Stimulated activated CD4-positive, alpha-beta T cell treated with anti-CD3 and anti-CD28 coated beads, TNF-alpha, amount 100 ng/mL, for 1 hour (primary cell): ENCODE data around the gene GTF2B.
"Not testable (repeated sequence)": the region's sequence is repeated elsewhere in the genome, so short reads cannot be mapped to it uniquely, and the experiment has no call there.

Source experiments
- DNase-seq, 3 donors: peaks; one replicate each; pipeline ENCODE4 v3.0.0-alpha.2; 2020; ENCODE audit warnings: low read depth in 3 of 3, low spot score in 1 of 3

GTF2B gene, protein sequence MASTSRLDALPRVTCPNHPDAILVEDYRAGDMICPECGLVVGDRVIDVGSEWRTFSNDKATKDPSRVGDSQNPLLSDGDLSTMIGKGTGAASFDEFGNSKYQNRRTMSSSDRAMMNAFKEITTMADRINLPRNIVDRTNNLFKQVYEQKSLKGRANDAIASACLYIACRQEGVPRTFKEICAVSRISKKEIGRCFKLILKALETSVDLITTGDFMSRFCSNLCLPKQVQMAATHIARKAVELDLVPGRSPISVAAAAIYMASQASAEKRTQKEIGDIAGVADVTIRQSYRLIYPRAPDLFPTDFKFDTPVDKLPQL

GRCh38 chr1:88891318-88891950 lies at the start of gene GTF2B:
TSS of gene GTF2B (minus strand) at chr1:88891567. CDS start at chr1:88891499, 68 bp downstream.
- peak; percentile 80 to 89 (median 82) for DNase-seq

GRCh38 chr1:88938528-88938927 lies 47.2 kb upstream of the GTF2B start:
- DNase-seq, result not testable (repeated sequence)

GRCh38 chr1:88936760-88937342 lies 45.5 kb upstream of the GTF2B start:
- no peak for DNase-seq

GRCh38 chr1:88936223-88936523 lies 44.8 kb upstream of the GTF2B start:
- no peak for DNase-seq

GRCh38 chr1:88935522-88936222 lies 44.3 kb upstream of the GTF2B start:
- peak in 1 of 3 donors; percentile 1 for DNase-seq

DNA sequence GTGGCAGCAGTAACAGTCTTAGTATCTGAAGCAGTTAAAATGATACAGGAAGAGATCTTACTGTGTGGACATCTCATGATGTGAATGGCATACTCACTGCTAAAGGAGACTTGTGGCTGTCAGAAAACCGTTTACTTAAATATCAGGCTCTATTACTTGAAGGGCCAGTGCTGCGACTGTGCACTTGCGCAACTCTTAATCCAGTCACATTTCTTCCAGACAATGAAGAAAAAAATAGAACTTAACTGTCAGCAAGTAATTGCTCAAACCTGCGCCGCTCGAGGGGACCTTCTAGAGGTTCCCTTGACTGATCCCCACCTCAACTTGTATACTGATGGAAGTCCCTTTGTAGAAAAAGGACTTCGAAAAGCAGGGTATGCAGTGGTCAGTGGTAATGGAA lies 38.8 kb upstream of the GTF2B start:
- not testable (repeated sequence) for DNase-seq

- DNase-seq, result no peak
Measured at GRCh38 chr1:88923224-88923623, 31.9 kb upstream of the GTF2B start.

- no peak for DNase-seq
Measured at GRCh38 chr1:88922214-88922613, 30.8 kb upstream of the GTF2B start.

DNA sequence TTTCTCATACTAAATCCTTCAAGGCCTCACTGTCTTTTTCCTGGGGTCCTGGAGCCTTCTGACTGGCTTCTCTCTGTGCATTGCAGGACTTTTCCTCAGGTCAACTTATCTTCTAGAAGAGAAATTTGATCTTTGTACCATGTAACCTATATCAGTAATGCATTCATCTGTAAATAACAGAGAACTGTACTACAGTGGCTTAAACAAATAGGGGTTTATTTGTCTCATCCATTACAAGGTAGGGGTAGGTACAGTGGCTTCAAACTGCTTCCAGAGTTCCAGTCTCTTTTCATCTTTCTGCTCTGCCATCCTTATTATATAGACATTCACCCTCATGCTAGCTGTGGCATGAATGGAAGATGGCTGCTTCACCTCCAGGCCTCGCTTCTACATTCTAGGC lies 29.5 kb upstream of the GTF2B start:
- no peak for DNase-seq

DNA sequence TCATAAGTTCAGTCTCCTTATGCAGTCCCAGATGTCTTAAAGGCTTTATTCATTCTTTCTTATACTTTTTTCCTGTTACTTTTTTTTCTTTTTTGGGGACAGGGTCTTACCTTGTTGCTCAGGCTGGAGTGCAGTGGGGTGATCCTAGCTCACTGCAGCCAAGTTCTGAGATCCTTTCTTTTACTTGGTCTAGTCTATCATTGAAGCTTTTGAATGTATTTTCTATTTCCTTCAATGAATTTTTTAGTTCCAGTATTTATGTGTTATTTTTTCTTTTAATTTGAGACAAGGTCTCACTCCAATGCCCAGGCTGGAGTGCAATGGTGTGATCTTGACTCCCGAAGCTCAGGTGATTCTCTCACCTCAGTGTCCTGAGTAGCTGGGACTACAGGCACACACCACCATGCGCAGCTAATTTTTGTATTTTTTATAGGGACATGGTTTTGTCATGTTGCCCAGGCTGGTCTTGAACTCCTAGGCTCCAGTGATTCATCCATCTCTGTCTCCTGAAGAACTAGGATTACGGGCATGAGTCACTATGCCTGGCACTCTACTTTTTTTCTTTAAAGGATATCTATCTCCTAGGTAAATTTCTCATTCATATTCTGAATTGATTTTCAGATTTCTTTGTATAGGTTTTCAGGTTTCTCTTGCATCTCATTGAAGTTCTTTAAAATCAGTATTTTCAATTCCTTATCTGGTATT lies 26.1 kb upstream of the GTF2B start:
- DNase-seq, result no peak

DNA sequence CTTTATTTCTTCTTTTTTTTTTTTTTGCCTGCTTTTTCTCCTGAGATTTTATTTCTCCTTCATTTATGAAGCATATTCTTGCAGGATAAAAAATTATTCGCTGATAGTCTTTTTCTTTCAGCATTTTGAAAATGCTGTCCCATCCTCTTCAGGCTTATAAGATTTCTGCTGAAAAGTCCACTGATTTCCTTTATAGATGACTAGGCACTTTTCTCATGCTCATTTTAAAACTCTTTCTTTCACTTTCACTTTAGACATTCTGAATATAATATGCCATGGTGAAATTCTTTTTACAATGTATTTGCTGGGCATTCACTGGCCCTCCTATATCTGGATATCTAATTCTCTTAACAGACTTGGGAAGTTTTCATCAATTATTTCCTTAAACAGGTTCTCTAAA lies 25.5 kb upstream of the GTF2B start:
- no peak for DNase-seq

GRCh38 chr1:88911800-88912199 lies 20.4 kb upstream of the GTF2B start:
- DNase-seq, result not testable (repeated sequence)

GRCh38 chr1:88911161-88911560 lies 19.8 kb upstream of the GTF2B start:
- no peak for DNase-seq

GRCh38 chr1:88910401-88910800 lies 19.0 kb upstream of the GTF2B start:
- no peak for DNase-seq

- no peak for DNase-seq
Measured at GRCh38 chr1:88900883-88901282, 9.5 kb upstream of the GTF2B start.

- no peak for DNase-seq
Measured at GRCh38 chr1:88897070-88897730, 5.8 kb upstream of the GTF2B start.

GRCh38 chr1:88892357-88892877 lies 1.1 kb upstream of the GTF2B start:
- no peak for DNase-seq

GRCh38 chr1:88891951-88892340 lies 579 bp upstream of the GTF2B start:
- DNase-seq, result no peak

- no peak for DNase-seq
Measured at GRCh38 chr1:88890791-88891317, 513 bp downstream of the GTF2B start.

- DNase-seq, result no peak
Measured at GRCh38 chr1:88890131-88890530, 1.2 kb downstream of the GTF2B start.
